HepG2 (cell line): Measurements from ENCODE around the gene CFAP45. TPM values are rescaled to one million over a fixed set of nuclear protein-coding genes. Genes with fewer than 3 reads are reported as not detected.

Experiments
- ATAC-seq: fragments of 200-7000 bp; cut with Tn5 transposase; 3 replicates; pipeline ENCODE4 v1.9.1; 2020; ENCODE audit warnings: mild to moderate bottlenecking, moderate library complexity
- BruUV-seq: library from RNA; stranded (reverse); fragments of 400-500 nt; replicated peaks from 2 replicates; lab custom pipeline; 2021; lab: Mats Ljungman, UMichigan
- CTCF ChIA-PET: fragments of 300-600 bp; formaldehyde crosslinking; extraction: SDS; loops from one replicate; lab custom pipeline; 2021; ENCODE audit warnings: low total read pairs, inconsistent platforms, low intra/inter-chr PET ratio; lab: Yijun Ruan, JAX
- POLR2A ChIA-PET: fragments of 350-600 bp; sonication (Branson Sonifier 250); formaldehyde crosslinking; loops from one replicate; lab custom pipeline; 2020; ENCODE audit warnings: antibody characterized with exemption, inconsistent platforms; lab: Yijun Ruan, JAX
- DNase-seq: peaks from one replicate; pipeline ENCODE4 v3.0.0-alpha.2; 2015; ENCODE audit warnings: low spot score
- FAIRE-seq: peaks from 3 replicates; lab custom pipeline; 2011; peaks lifted over from hg19 to GRCh38; lab: Jason Lieb, UNC
- H2AFZ ChIP-seq: one replicate; pipeline ENCODE4 v1.6.1; 2011; ENCODE audit warnings: low read length, inconsistent platforms
- H3K27ac ChIP-seq: fragments of 300-600 bp; 3 replicates; pipeline ENCODE4 v1.8.0; 2011; ENCODE audit warnings: mixed run types, mild to moderate bottlenecking, mixed read lengths, low read length, inconsistent platforms; ENCODE audit not compliant: insufficient read depth; ENCODE audit errors: extremely low read length
- H3K27me3 ChIP-seq, 2 experiments: fragments of 200-600 bp in 1 of 2; 2 replicates in 1 of 2; 3 replicates in 1 of 2; pipeline versions ENCODE4 v1.6.0 to v1.8.0; 2011; ENCODE audit warnings: low read length in 2 of 2, mild to moderate bottlenecking in 2 of 2, moderate library complexity in 2 of 2, inconsistent platforms in 1 of 2; ENCODE audit not compliant: insufficient read depth in 2 of 2, control insufficient read depth in 1 of 2
- H3K36me3 ChIP-seq, 2 experiments: fragments of 200-600 bp in 1 of 2; replicated peaks in 1 of 2; 2 replicates in 1 of 2; 3 replicates in 1 of 2; pipeline versions ENCODE4 v1.5.1 to v1.8.0; 2011; ENCODE audit warnings: low read length in 2 of 2, inconsistent platforms in 1 of 2; ENCODE audit not compliant: insufficient read depth in 2 of 2, control insufficient read depth in 1 of 2
- H3K4me1 ChIP-seq: 2 replicates; pipeline ENCODE4 v1.5.1; 2012; ENCODE audit warnings: low read length, inconsistent platforms; ENCODE audit not compliant: insufficient read depth
- H3K4me2 ChIP-seq: 2 replicates; pipeline ENCODE4 v1.6.0; 2011; ENCODE audit warnings: low read depth, low read length, inconsistent platforms
- H3K4me3 ChIP-seq, 3 experiments: fragments of 200-600 bp in 1 of 3; sonication (generic), shearing (Covaris generic) in 1 of 3; replicated peaks in 1 of 3; 2 replicates each; pipeline ENCODE4 v1.5.1; 2011 to 2016; ENCODE audit warnings: low read length in 3 of 3, inconsistent platforms in 2 of 3, low read depth in 2 of 3, mild to moderate bottlenecking in 2 of 3, control low read depth in 1 of 3, mixed read lengths in 1 of 3; ENCODE audit not compliant: insufficient read depth in 1 of 3
- H3K79me2 ChIP-seq: one replicate; pipeline ENCODE4 v1.6.1; 2011; ENCODE audit warnings: low read length, inconsistent platforms; ENCODE audit not compliant: insufficient read depth
- H3K9ac ChIP-seq: 2 replicates; pipeline ENCODE4 v1.6.0; 2011; ENCODE audit warnings: mild to moderate bottlenecking, low read depth, low read length, inconsistent platforms; ENCODE audit not compliant: insufficient read depth
- H3K9me3 ChIP-seq: 2 replicates; pipeline ENCODE4 v1.5.1; 2012; ENCODE audit warnings: mild to moderate bottlenecking, low read length
- H4K20me1 ChIP-seq: 2 replicates; pipeline ENCODE4 v1.6.0; 2011; ENCODE audit warnings: inconsistent platforms, mild to moderate bottlenecking, low read length, moderate library complexity; ENCODE audit not compliant: insufficient read depth
- FOXJ3 ChIP-seq: sonication (generic); formaldehyde crosslinking; IDR thresholded peaks from 2 replicates; pipeline ENCODE4 v1.4.0; 2020; ENCODE audit warnings: missing genetic modification reagents, mild to moderate bottlenecking, borderline replicate concordance
- GPN1 ChIP-seq: sonication (generic); formaldehyde crosslinking; IDR thresholded peaks from 2 replicates; pipeline ENCODE4 v1.5.1; 2020; ENCODE audit warnings: missing genetic modification reagents, borderline replicate concordance
- KMT2A ChIP-seq: sonication (generic); formaldehyde crosslinking; IDR thresholded peaks from 2 replicates; pipeline ENCODE4 v1.4.0; 2020; ENCODE audit warnings: missing genetic modification reagents
- MTF1 ChIP-seq: sonication (generic); formaldehyde crosslinking; IDR thresholded peaks from 2 replicates; pipeline ENCODE4 v1.5.0; 2020; ENCODE audit warnings: missing genetic modification reagents
- MYC ChIP-seq: sonication (generic); formaldehyde crosslinking; IDR thresholded peaks from 2 replicates; pipeline ENCODE4 v1.9.0; 2021; ENCODE audit warnings: missing genetic modification reagents, borderline replicate concordance
- RARA ChIP-seq: IDR thresholded peaks from 2 replicates; pipeline ENCODE4 v1.6.1; 2016; ENCODE audit warnings: missing genetic modification reagents, missing compliant biosample characterization
- ZIK1 ChIP-seq: sonication (generic); formaldehyde crosslinking; IDR thresholded peaks from 2 replicates; pipeline ENCODE4 v1.5.0; 2020; ENCODE audit warnings: mild to moderate bottlenecking, low read depth, missing genetic modification reagents, borderline replicate concordance
- ZNF652 ChIP-seq: IDR thresholded peaks from 2 replicates; pipeline ENCODE4 v1.6.1; 2016; ENCODE audit warnings: low read depth, borderline replicate concordance
- WGBS: methylation state at CpG from one replicate; pipeline ENCODE4 v1.1.6; 2017; ENCODE audit warnings: low lambda C conversion rate; 5-methylcytosine and 5-hydroxymethylcytosine counted together
- in situ Hi-C: cut with HindIII; loops from 2 replicates; pipeline ENCODE4 v1.10.0; 2017; ENCODE audit warnings: low pct_unique_long_range_greater_than_20kb; ENCODE audit not compliant: extremely low pct_ligation_motif_present
- intact Hi-C: fragments of 100-400 bp; cut with micrococcal nuclease; formaldehyde crosslinking; loops from one replicate; pipeline ENCODE4 v1.10.0; 2022; ENCODE audit not compliant: unreplicated experiment
- microRNA-seq: library from miRNA; unstranded; fragments of <30 nt; microRNA quantifications from one replicate; pipeline ENCODE4, GENCODE V29; 2020
- polyA plus RNA-seq, 8 experiments: library from polyadenylated mRNA; depleted of rRNA in 3 of 8; stranded (reverse) in 7 of 8; unstranded in 1 of 8; fragments of >200 nt; fragmentation: Illumina TruSeq in 4 of 8; extraction: Trizol in 4 of 8; gene quantifications; 2 replicates each; pipeline versions ENCODE4 v1.2.1 to v1.2.3, GENCODE V29; 2011 to 2016; ENCODE audit warnings: low read depth in 4 of 8, missing spikeins in 1 of 8, mixed read lengths in 1 of 8; ENCODE audit not compliant: insufficient read depth in 1 of 8
- small RNA-seq, 3 experiments: library from RNA; depleted of rRNA; stranded (forward); fragments of <200 nt; gene quantifications; one replicate each; pipeline ENCODE3, GENCODE V24; 2012; ENCODE audit warnings: low read depth in 2 of 3, low replicate concordance in 1 of 3; ENCODE audit not compliant: insufficient read length in 3 of 3, insufficient read depth in 2 of 3
- total RNA-seq, 5 experiments: library from RNA; depleted of rRNA; stranded (reverse); fragments of >200 nt; fragmentation: Illumina TruSeq; extraction: Trizol; gene quantifications; 2 replicates each; pipeline ENCODE4 v1.2.3, GENCODE V29; 2016; ENCODE audit warnings: low read depth in 1 of 5
- TF ChIP-seq, protein P1 (sequence below): sonication (generic); formaldehyde crosslinking; conservative IDR thresholded peaks from 2 replicates; pipeline ENCODE4 v1.4.0; 2020; ENCODE audit warnings: missing genetic modification reagents

CFAP45 gene
- total and polyA plus RNA-seq, 2 of the 13 experiments (the other 11 are each of a cell fraction or from before 2014, with no cell fraction given) = not detected

- Histone ChIP-seq H3K9ac (no peak overlapping the region), H3K9me3 (no peaks in the 10 kb centered on the region), H3K27ac (no peak overlapping the region), H3K36me3 (no peaks in the 10 kb centered on the region), H2AFZ (no peak overlapping the region), H3K27me3 (peaks cover 3 to 4% of the 10 kb centered on the region in 2 experiments; a peak in 3 of 5 replicates), H3K4me3 (no peak overlapping the region), H3K79me2 (no peaks in the 10 kb centered on the region), H4K20me1 (no peaks in the 10 kb centered on the region), H3K4me2 (no peak overlapping the region), H3K4me1 (peaks cover 12% of the 10 kb centered on the region)
- intact Hi-C loops (no loop called here), in situ Hi-C loops (no loop called here)
- WGBS = 29% methylated on average over 3 of the region's 7 CpGs
- POLR2A ChIA-PET = no interaction called here
- DNase-seq (no peak), ATAC-seq (no peak), FAIRE-seq (no peak)
- CTCF ChIA-PET = no interaction called here
- BruUV-seq = no TSS peak
- TF ChIP-seq ZNF652 (CRISPR knock-in tag) = no peak
- TF ChIP-seq MYC = no peak
- TF ChIP-seq MTF1 (CRISPR knock-in tag) = no peak
- no peak for TF ChIP-seq ZIK1
- no peak for TF ChIP-seq RARA (CRISPR knock-in tag)
- no peak for TF ChIP-seq GPN1 (CRISPR knock-in tag)
- TF ChIP-seq, protein P1, sequence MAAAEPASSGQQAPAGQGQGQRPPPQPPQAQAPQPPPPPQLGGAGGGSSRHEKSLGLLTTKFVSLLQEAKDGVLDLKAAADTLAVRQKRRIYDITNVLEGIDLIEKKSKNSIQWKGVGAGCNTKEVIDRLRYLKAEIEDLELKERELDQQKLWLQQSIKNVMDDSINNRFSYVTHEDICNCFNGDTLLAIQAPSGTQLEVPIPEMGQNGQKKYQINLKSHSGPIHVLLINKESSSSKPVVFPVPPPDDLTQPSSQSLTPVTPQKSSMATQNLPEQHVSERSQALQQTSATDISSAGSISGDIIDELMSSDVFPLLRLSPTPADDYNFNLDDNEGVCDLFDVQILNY (CRISPR knock-in tag) = no peak
- TF ChIP-seq KMT2A (CRISPR knock-in tag) = no peak
- no peak for TF ChIP-seq FOXJ3 (CRISPR knock-in tag)
Observed at GRCh38 chr1:159823406-159823805, 76.6 kb downstream of the CFAP45 start.

Small RNA genes within 50 kb of the gene (microRNA-seq; reads per million reads assigned to microRNA genes)
- not detected for gene MIR4259

Small RNA genes within 50 kb of the gene (small RNA-seq; reads per million reads assigned to genes)
- gene MIR4259 (0 reads per million in 3 experiments), gene RF00570 (0 to 0.10 (median 0) reads per million in 3 experiments)

Other genes starting within 250 kb of the CFAP45 start
- not detected in 2 replicates for gene CRP, start 185.6 kb downstream of the CFAP45 start, total RNA-seq (2016; rRNA removed; fragmentation: Illumina TruSeq; extraction: Trizol)
- gene CRP, start 185.6 kb downstream of the CFAP45 start, polyA plus RNA-seq (2011; rRNA removed) = not detected in 2 replicates
- gene DUSP23, start 119.2 kb downstream of the CFAP45 start, total RNA-seq (2016; rRNA removed; fragmentation: Illumina TruSeq; extraction: Trizol) = not detected in 2 replicates
- gene DUSP23, start 119.2 kb downstream of the CFAP45 start, polyA plus RNA-seq (2011; rRNA removed) = not detected in 2 replicates
- not detected in 2 replicates for gene FCRL6, start 97.8 kb downstream of the CFAP45 start, total RNA-seq (2016; rRNA removed; fragmentation: Illumina TruSeq; extraction: Trizol)
- gene FCRL6, start 97.8 kb downstream of the CFAP45 start, polyA plus RNA-seq (2011; rRNA removed) = not detected in 2 replicates
- gene SLAMF8, start 73.3 kb downstream of the CFAP45 start, total RNA-seq (2016; rRNA removed; fragmentation: Illumina TruSeq; extraction: Trizol) = not detected in 2 replicates
- gene SLAMF8, start 73.3 kb downstream of the CFAP45 start, polyA plus RNA-seq (2011; rRNA removed) = not detected in 2 replicates
- not detected in 2 replicates for gene VSIG8, start 37.5 kb downstream of the CFAP45 start, total RNA-seq (2016; rRNA removed; fragmentation: Illumina TruSeq; extraction: Trizol)
- not detected in 2 replicates for gene VSIG8, start 37.5 kb downstream of the CFAP45 start, polyA plus RNA-seq (2011; rRNA removed)
- gene TAGLN2, start 25.3 kb upstream of the CFAP45 start, total RNA-seq (2016; rRNA removed; fragmentation: Illumina TruSeq; extraction: Trizol) = 6.7 and 9.7 TPM in 2 replicates
- gene TAGLN2, start 25.3 kb upstream of the CFAP45 start, polyA plus RNA-seq (2011; rRNA removed) = 17.2 and 21.2 TPM in 2 replicates
- not detected in 2 replicates for gene IGSF9, start 45.4 kb upstream of the CFAP45 start, total RNA-seq (2016; rRNA removed; fragmentation: Illumina TruSeq; extraction: Trizol)
- gene IGSF9, start 45.4 kb upstream of the CFAP45 start, polyA plus RNA-seq (2011; rRNA removed) = 0.03 and 0.04 TPM in 2 replicates
- gene SLAMF9, start 54.1 kb upstream of the CFAP45 start, total RNA-seq (2016; rRNA removed; fragmentation: Illumina TruSeq; extraction: Trizol) = not detected in 2 replicates
- 0.55 and 0.82 TPM in 2 replicates for gene SLAMF9, start 54.1 kb upstream of the CFAP45 start, polyA plus RNA-seq (2011; rRNA removed)
- 2.9 and 4.6 TPM in 2 replicates for gene PIGM, start 131.8 kb upstream of the CFAP45 start, total RNA-seq (2016; rRNA removed; fragmentation: Illumina TruSeq; extraction: Trizol)
- gene PIGM, start 131.8 kb upstream of the CFAP45 start, polyA plus RNA-seq (2011; rRNA removed) = 3.4 TPM in 2 replicates
- 4.1 and 4.4 TPM in 2 replicates for gene KCNJ10, start 170.0 kb upstream of the CFAP45 start, total RNA-seq (2016; rRNA removed; fragmentation: Illumina TruSeq; extraction: Trizol)
- 9.9 and 10.3 TPM in 2 replicates for gene KCNJ10, start 170.0 kb upstream of the CFAP45 start, polyA plus RNA-seq (2011; rRNA removed)
- gene KCNJ9, start 181.4 kb upstream of the CFAP45 start, total RNA-seq (2016; rRNA removed; fragmentation: Illumina TruSeq; extraction: Trizol) = not detected in 2 replicates
- not detected in 2 replicates for gene KCNJ9, start 181.4 kb upstream of the CFAP45 start, polyA plus RNA-seq (2011; rRNA removed)
- 8.0 and 24.0 TPM in 2 replicates for gene IGSF8, start 198.5 kb upstream of the CFAP45 start, total RNA-seq (2016; rRNA removed; fragmentation: Illumina TruSeq; extraction: Trizol)
- 41.0 and 52.1 TPM in 2 replicates for gene IGSF8, start 198.5 kb upstream of the CFAP45 start, polyA plus RNA-seq (2011; rRNA removed)
- gene ATP1A2, start 215.6 kb upstream of the CFAP45 start, total RNA-seq (2016; rRNA removed; fragmentation: Illumina TruSeq; extraction: Trizol) = not detected in 2 replicates
- gene ATP1A2, start 215.6 kb upstream of the CFAP45 start, polyA plus RNA-seq (2011; rRNA removed) = 0.16 TPM in 2 replicates